ENCODE data around the gene DEPDC7. TPM values are rescaled to one million over a fixed set of nuclear protein-coding genes. Genes with fewer than 3 reads are reported as not detected.

The DEPDC7 gene
- total and polyA plus RNA-seq, 2 of the 8 experiments (the other 6 are each of a cell fraction or from before 2014, with no cell fraction given) = 3.1 to 7.6 TPM

- H3K18ac ChIP-seq (ENCODE audit: extremely low read depth, low read length) = no peak overlapping the region
- H2AK5ac ChIP-seq (ENCODE audit: low read depth, low read length) = no peak overlapping the region
- no peak for FAIRE-seq
- no peak overlapping the region for H3K9ac ChIP-seq (replicated peaks in 1 of 4; ENCODE audit: extremely low read depth in 1 of 4, low read depth in 3 of 4, low read length in 3 of 4)
- H2BK5ac ChIP-seq (ENCODE audit: low read depth, low read length) = no peak overlapping the region
- H4K20me1 ChIP-seq (replicated peaks in 1 of 2; ENCODE audit: control insufficient read depth in 1 of 2, insufficient read depth in 2 of 2, low read length in 2 of 2) = no peaks in the 10 kb centered on the region
- no peaks in the 10 kb centered on the region for H3K36me3 ChIP-seq (ENCODE audit: control insufficient read depth in 2 of 4, insufficient read depth in 4 of 4, low read length in 3 of 4)
- H2AFZ ChIP-seq (ENCODE audit: low read length) = no peak overlapping the region
- H3K23me2 ChIP-seq (ENCODE audit: low read depth, low read length) = no peaks in the 10 kb centered on the region
- peaks cover 0 to 6% (median 2%) of the 10 kb centered on the region in 4 experiments; a peak in 6 of 7 replicates for H3K4me1 ChIP-seq (replicated peaks in 1 of 4; ENCODE audit: control insufficient read depth in 3 of 4, insufficient read depth in 4 of 4, low read length in 3 of 4)
- H2BK12ac ChIP-seq (ENCODE audit: low read depth, low read length) = no peak overlapping the region
- no peak for TF ChIP-seq RBBP5 (IDR thresholded peaks at IDR 0.05; ENCODE audit: borderline replicate concordance, low read depth, low read length)
- no peak overlapping the region for H3K27ac ChIP-seq (ENCODE audit: low read depth, low read length)
- no peaks in the 10 kb centered on the region for H3K9me3 ChIP-seq (ENCODE audit: insufficient read depth in 2 of 2, low read depth in 1 of 2, low read length in 1 of 2)
- H3K27me3 ChIP-seq (replicated peaks in 1 of 4; ENCODE audit: control insufficient read depth in 3 of 4, extremely low read depth in 1 of 4, insufficient read depth in 3 of 4, low read length in 3 of 4) = peaks cover 0 to under 1% (median under 1%) of the 10 kb centered on the region in 4 experiments; a peak in 2 of 7 replicates
- no peak overlapping the region for H3K4me3 ChIP-seq (ENCODE audit: extremely low read depth in 1 of 4, insufficient read depth in 2 of 4, low read depth in 3 of 4, low read length in 4 of 4)
- H3K23ac ChIP-seq (ENCODE audit: insufficient read length) = no peak overlapping the region
- H4K91ac ChIP-seq (replicated peaks; ENCODE audit: insufficient read length, low read length) = no peak overlapping the region
- no peak overlapping the region for H3K56ac ChIP-seq (replicated peaks; ENCODE audit: insufficient read length, low read depth, low read length)
- H3K4ac ChIP-seq (replicated peaks; ENCODE audit: insufficient read length, low read depth, low read length) = no peak overlapping the region
- no peak overlapping the region for H2BK120ac ChIP-seq (replicated peaks; ENCODE audit: low read depth, low read length)
- WGBS, 2 experiments (ENCODE audit: extremely low coverage in 1 of 2, insufficient coverage in 1 of 2, insufficient read length in 1 of 2, insufficient replicate concordance in 2 of 2, low coverage in 1 of 2, low lambda C conversion rate in 2 of 2, missing lambda C conversion rate in 1 of 2) = 95% methylated on average over 1 of the region's 1 CpG; no CpG with 5 or more reads in 1 of the 2 experiments
- H2BK20ac ChIP-seq (ENCODE audit: low read length) = no peak overlapping the region
- POLR2A ChIA-PET (ENCODE audit: partially characterized antibody) = no interaction called here
- no peak overlapping the region for H3K4me2 ChIP-seq (ENCODE audit: insufficient read depth in 1 of 2, low read depth in 2 of 2, low read length in 2 of 2)
- H4K5ac ChIP-seq (ENCODE audit: insufficient read length, low read depth, low read length) = no peak overlapping the region
- no peaks in the 10 kb centered on the region for H3K79me1 ChIP-seq (ENCODE audit: low read depth, low read length)
- H3K79me2 ChIP-seq (ENCODE audit: control insufficient read depth in 1 of 2, insufficient read depth in 2 of 2, low read length in 2 of 2) = no peaks in the 10 kb centered on the region
- H3K14ac ChIP-seq (ENCODE audit: insufficient read length) = no peak overlapping the region
- no peak overlapping the region for H2BK15ac ChIP-seq (ENCODE audit: low read length)
- no peak overlapping the region for H4K8ac ChIP-seq (ENCODE audit: extremely low read depth, insufficient read depth, low read length)
- CTCF ChIA-PET (ENCODE audit: partially characterized antibody) = interaction anchor here (0.9 to 2.0 kb wide), 2 partner anchors 13 to 43 kb away, joined by 3 to 8 read pairs; no protein-coding TSS in a partner anchor
- DNase-seq (ENCODE audit: low read depth in 1 of 2, low spot score in 2 of 2) = no peak
Measured at GRCh38 chr11:33021937-33022336, 6.3 kb downstream of the DEPDC7 start.

Measured in H1 (cell line).